OCI-LY3 (cell line): ENCODE measurements around the gene CD207.

ENCODE experiments used
- CTCF ChIP-seq: fragments of 200-600, 300-600 bp; sonication (generic); IDR thresholded peaks from 2 replicates; pipeline ENCODE4 v1.5.1; 2014; ENCODE audit warnings: antibody characterized with exemption, low read length, low read depth
- EZH2phosphoT487 ChIP-seq: fragments of 200-600 bp; shearing (Covaris generic); IDR thresholded peaks from 2 replicates; pipeline ENCODE4 v1.6.1; 2018; ENCODE audit warnings: antibody characterized with exemption, mixed run types, low read depth

DNA sequence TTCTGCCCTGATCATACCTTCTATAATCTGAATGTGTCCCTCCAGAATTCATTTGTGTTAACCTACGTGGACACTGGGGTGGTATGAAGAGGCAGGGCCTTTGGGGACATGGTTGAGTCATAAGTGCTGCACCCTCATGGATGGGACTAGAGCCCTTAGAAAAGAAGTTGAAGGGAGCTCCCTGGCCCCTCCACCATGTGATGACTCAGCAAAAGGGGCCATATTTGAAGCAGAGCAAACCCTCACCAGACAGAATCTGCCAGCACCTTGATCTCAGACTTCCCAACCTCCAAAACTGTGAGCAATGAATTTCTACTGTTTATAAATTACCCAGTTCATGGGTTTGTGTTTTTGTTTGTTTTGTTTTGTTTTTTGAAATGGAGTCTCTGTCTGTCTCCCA, 33.4 kb upstream of the CD207 start:
- TF ChIP-seq CTCF (no peak), EZH2phosphoT487 (no peak)
